Measurements from ENCODE around the gene DSCAML1. TPM values are rescaled to one million over a fixed set of nuclear protein-coding genes. Genes with fewer than 3 reads are reported as not detected.

Gene DSCAML1
- total and polyA plus RNA-seq, 9 of the 15 experiments (the other 6 are each of a cell fraction or from before 2014, with no cell fraction given): not detected

- H3K36me3 ChIP-seq (ENCODE audit: control insufficient read depth, insufficient read depth, low read length): no peaks in the 10 kb centered on the region
- no peak overlapping the region for H3K4me2 ChIP-seq (ENCODE audit: insufficient read depth, low read length)
- H3K9me1 ChIP-seq (ENCODE audit: control insufficient read depth, insufficient read depth, low read length): no peaks in the 10 kb centered on the region
- WGBS (ENCODE audit: insufficient coverage, low coverage, missing lambda C conversion rate): 10% methylated on average over 1 of the region's 2 CpGs
- H3K9ac ChIP-seq (ENCODE audit: insufficient read depth in 1 of 2, low read depth in 2 of 2, low read length in 2 of 2): no peak overlapping the region
- in situ Hi-C loops (cut with MboI): no loop called here
- intact Hi-C loops (cut with micrococcal nuclease): no loop called here
- FAIRE-seq (no peak), ATAC-seq (no peak), DNase-seq (ENCODE audit: extremely low read depth in 1 of 4, low spot score in 3 of 4) (no peak)
- H3K4me1 ChIP-seq (replicated peaks in 1 of 2; ENCODE audit: control insufficient read depth in 2 of 2, insufficient read depth in 2 of 2, low read length in 2 of 2): no peaks in the 10 kb centered on the region
- TF ChIP-seq C11orf30 (IDR thresholded peaks at IDR 0.05; ENCODE audit: low read depth): no peak
- no peak for TF ChIP-seq E2F1 (CRISPR knock-in tag; IDR thresholded peaks at IDR 0.05)
- no peak for TF ChIP-seq ID3 (CRISPR knock-in tag; IDR thresholded peaks at IDR 0.05)
- TF ChIP-seq ID3 (tag; IDR thresholded peaks at IDR 0.05): no peak
- TF ChIP-seq TAF9B (IDR thresholded peaks at IDR 0.05; ENCODE audit: partially characterized antibody): no peak
- no peak for TF ChIP-seq TAF1 (IDR thresholded peaks at IDR 0.05; ENCODE audit: control insufficient read depth, extremely low read depth, insufficient read depth, low read length, severe bottlenecking)
- TF ChIP-seq FOXP1 (CRISPR knock-in tag; IDR thresholded peaks at IDR 0.05): no peak
- TF ChIP-seq ARHGAP35 (IDR thresholded peaks at IDR 0.05; ENCODE audit: partially characterized antibody): no peak
- no peak for TF ChIP-seq ESRRB (CRISPR knock-in tag; IDR thresholded peaks at IDR 0.05; ENCODE audit: borderline replicate concordance)
- TF ChIP-seq POLR3G (IDR thresholded peaks at IDR 0.05; ENCODE audit: extremely low read depth, insufficient read length, insufficient replicate concordance): no peak
- TF ChIP-seq CEBPZ (IDR thresholded peaks at IDR 0.05; ENCODE audit: borderline replicate concordance, low read depth, low read length): no peak
- no peak for TF ChIP-seq PCBP1 (IDR thresholded peaks at IDR 0.05; ENCODE audit: low read depth, low read length, poor library complexity, severe bottlenecking)
- TF ChIP-seq U2AF1 (optimal IDR thresholded peaks at IDR 0.05; ENCODE audit: low read depth, low read length): no peak
- TF ChIP-seq ZNF134 (CRISPR knock-in tag; conservative IDR thresholded peaks at IDR 0.05): no peak
- POLR2A ChIA-PET: interaction anchor here (0.6 kb wide), 1 partner anchor 1366 kb away, joined by 3 read pairs; no protein-coding TSS in a partner anchor
- H3K4me3 ChIP-seq: no peak overlapping the region
- no peaks in the 10 kb centered on the region for H3K79me2 ChIP-seq (ENCODE audit: control insufficient read depth, insufficient read depth, low read length)
- no TSS peak for BruUV-seq (replicated peaks)
- H3K27me3 ChIP-seq (ENCODE audit: control insufficient read depth in 2 of 2, insufficient read depth in 2 of 2, low read length in 2 of 2): peaks cover 17 to 48% of the 10 kb centered on the region in 2 experiments; a peak in 4 of 5 replicates
- H3K9me3 ChIP-seq (replicated peaks; ENCODE audit: control insufficient read depth, insufficient read depth, low read depth, low read length): no peaks in the 10 kb centered on the region
- H2AFZ ChIP-seq (ENCODE audit: low read depth, low read length): no peak overlapping the region
- peaks cover 9% of the 10 kb centered on the region for H4K20me1 ChIP-seq (replicated peaks; ENCODE audit: control insufficient read depth, insufficient read depth, low read length)
- H3K27ac ChIP-seq (ENCODE audit: extremely low read depth, low read depth, low read length): no peak overlapping the region
- CTCF ChIA-PET (ENCODE audit: low intra/inter-chr PET ratio): no interaction called here
Measured at GRCh38 chr11:117638911-117639543, 158.0 kb downstream of the DSCAML1 start.

Data from K562 (cell line).